Epithelial cell of prostate (primary cell): ENCODE measurements around the gene HPCAL1.

Experiments used
- DNase-seq: peaks from one replicate; pipeline ENCODE4 v3.0.0-alpha.2; 2011; ENCODE audit warnings: low read depth, low spot score
- H3K27ac ChIP-seq: fragments of 450-650 bp; 2 replicates; pipeline ENCODE4 v1.5.1; 2017; ENCODE audit warnings: mild to moderate bottlenecking

HPCAL1 gene

GRCh38 chr2:10331702-10332401 is 29.1 kb downstream of the HPCAL1 start:
- H3K27ac ChIP-seq: no peak overlapping the region
- DNase-seq: no peak

DNA sequence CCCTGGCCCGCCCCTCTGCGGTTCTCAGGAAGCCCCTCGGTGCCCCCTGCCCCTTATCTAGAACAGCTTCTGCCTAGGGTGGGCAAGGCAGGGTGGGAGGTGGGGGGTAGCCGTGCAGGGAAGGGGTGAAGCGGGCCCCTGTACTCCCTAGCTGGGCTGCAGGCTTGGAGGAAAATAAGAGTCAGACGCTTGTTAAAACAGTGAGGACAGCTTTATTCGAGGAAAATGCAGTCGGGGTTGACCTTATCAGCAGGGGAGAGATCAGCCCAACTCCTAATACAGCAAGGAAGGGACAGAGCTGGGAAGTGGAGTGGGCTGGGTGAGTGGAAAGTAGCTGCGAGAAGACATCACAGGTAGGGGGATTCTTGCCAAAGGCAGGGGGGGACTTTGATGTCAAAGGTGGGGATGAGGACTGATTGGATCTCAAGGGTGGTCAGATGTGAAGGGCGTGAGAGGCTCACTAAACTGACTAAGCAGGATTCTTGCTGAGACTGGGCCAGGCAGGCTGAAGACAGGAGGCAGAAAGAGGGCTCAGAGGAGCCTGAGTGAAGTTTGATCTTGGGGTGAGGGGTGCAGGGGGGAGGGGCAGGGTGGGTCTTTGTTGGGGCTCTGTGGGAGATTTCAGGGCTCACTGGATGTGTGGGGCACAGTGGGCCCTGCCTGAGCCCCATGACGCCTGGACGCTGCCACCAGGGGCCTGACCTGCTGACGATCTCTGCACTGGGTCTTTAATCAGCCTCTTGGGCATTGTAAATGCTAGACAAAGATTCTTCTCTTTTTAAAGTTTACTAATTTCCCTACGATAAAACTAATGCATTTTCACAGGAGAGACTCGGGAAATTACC is 29.9 kb downstream of the HPCAL1 start:
- H3K27ac ChIP-seq: no peak overlapping the region
- no peak for DNase-seq

DNA sequence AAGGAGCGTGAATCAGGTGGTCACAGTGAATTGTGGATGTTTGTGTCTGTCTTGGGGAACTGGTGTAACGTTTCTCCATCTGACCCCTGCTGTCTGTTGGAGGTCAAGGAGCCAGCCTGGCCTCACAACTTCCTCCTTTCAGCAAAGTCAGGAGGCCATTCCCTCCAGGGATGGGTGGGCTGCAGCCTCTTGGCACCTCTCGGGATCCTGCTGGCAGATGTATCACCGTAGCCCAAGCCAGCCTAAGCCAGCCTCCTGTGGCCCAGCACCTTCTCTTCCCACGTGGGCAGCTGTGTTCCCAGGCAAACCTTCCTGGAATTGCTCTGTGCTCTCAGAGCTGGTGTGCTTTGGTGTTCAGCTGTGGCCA is 30.5 kb downstream of the HPCAL1 start:
- no peak for DNase-seq
- no peak overlapping the region for H3K27ac ChIP-seq

GRCh38 chr2:10333966-10334365 is 31.3 kb downstream of the HPCAL1 start:
- DNase-seq: no peak
- H3K27ac ChIP-seq: no peak overlapping the region

- H3K27ac ChIP-seq: no peak overlapping the region
- no peak for DNase-seq
Measured at GRCh38 chr2:10335046-10335840, 32.5 kb downstream of the HPCAL1 start.

GRCh38 chr2:10336283-10336682 is 33.6 kb downstream of the HPCAL1 start:
- no peak for DNase-seq
- no peak overlapping the region for H3K27ac ChIP-seq

DNA sequence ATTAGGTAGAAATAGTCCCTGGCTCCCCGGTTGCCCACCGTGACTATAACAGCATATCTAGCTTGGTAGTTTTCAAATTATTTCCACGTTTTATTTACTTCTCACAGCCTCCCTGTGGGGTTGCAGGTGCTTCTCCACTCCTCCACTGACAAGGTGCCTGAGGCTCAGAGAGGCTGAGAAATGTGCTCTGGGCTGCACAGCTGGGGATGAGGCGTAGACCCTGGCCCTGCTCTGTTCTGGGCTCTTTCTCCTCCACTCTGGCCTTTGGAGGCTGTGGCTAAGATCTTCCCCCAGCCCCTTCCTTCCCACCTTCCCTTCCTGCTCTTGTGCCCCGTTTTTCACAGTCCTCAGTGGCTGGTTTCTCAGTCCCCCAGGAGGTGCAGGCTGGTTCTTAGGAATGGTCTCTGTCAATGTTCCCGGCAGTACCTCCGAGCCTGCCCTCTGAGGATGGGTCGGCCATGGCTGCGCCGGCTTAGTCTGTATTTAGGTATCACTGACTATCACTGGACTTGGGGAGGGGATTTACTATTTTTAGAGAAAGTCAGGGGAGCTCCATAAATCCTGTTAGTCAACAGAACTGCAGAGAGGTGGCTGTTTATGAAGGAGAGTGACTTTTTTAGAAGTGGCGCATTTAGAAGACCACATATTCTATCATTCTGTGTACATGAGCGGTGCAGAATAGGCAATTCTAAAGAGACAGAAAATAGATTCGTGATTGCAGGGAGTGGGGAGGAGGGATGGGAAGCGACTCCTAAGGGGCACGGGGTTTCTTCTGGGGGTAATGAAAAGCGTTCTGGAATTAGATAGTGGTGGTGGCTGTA is 35.0 kb downstream of the HPCAL1 start:
- no peak for DNase-seq
- no peak overlapping the region for H3K27ac ChIP-seq

GRCh38 chr2:10338270-10339188 is 35.8 kb downstream of the HPCAL1 start:
- no peak overlapping the region for H3K27ac ChIP-seq
- DNase-seq: no peak

GRCh38 chr2:10339647-10340592 is 37.2 kb downstream of the HPCAL1 start:
- DNase-seq: no peak
- no peak overlapping the region for H3K27ac ChIP-seq

DNA sequence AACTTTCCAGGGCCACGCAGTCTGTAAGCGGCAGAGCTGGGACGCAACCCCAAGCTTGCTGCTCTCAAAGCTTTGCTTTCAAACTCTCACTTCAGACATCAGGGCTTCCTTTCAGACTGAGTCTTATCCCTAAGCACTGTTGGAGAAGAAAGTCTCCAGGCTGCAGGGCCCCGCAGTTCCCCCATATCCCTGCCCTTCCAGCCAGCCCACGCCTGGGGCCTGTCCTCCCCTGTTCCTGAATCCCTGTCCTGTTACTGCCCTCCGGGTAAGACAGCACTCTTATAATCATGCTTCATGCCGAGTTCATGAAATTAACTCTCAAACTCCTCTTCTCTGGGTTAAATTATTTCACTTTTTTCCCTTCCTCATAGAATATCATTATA is 37.9 kb downstream of the HPCAL1 start:
- H3K27ac ChIP-seq: no peak overlapping the region
- DNase-seq: no peak

GRCh38 chr2:10341193-10341592 is 38.5 kb downstream of the HPCAL1 start:
- H3K27ac ChIP-seq: no peak overlapping the region
- DNase-seq: no peak

GRCh38 chr2:10342245-10342951 is 39.7 kb downstream of the HPCAL1 start:
- no peak for DNase-seq
- H3K27ac ChIP-seq: no peak overlapping the region

DNA sequence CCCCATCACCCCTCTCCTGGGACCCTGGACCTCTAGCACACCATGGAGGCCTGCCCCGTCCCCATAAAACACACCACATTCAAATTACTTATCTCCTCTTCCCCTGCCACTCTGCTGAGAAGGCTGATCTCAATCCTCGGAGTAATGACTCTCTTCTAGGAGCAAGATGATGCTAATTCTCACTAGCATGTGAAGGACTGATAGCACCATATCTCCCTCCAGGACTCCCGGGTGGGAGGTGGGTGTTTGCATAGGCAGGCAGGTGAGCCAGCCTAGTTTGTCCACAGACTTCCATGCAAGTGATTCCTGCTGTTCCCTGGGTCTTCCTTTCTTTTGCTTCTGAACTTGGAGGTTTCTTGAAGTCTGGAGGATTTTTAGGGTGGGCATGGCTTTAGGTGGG is 40.5 kb downstream of the HPCAL1 start:
- DNase-seq: no peak
- H3K27ac ChIP-seq: no peak overlapping the region

- DNase-seq: no peak
- no peak overlapping the region for H3K27ac ChIP-seq
Measured at GRCh38 chr2:10343658-10344057, 41.0 kb downstream of the HPCAL1 start.

GRCh38 chr2:10344105-10345066 is 41.7 kb downstream of the HPCAL1 start:
- no peak for DNase-seq
- H3K27ac ChIP-seq: no peak overlapping the region

DNA sequence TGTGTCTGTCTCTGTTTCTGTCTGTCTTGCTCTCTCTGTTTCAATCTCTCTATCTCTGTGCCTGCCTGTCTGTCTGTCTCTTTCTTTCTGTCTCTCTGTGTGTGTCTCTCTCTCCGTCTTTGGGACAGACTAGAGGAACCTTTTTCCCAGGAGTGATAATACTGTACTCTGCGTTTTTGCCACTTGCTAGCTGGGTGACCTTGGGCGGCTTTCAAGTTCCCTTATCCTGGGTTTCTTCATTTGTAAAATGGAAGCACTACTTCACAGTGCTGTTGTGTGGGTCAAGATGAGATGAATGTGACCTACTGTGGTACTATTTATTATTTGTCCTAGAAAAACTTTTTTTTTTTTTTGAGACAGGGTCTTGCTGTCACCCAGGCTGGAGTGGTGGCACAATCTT is 42.4 kb downstream of the HPCAL1 start:
- no peak overlapping the region for H3K27ac ChIP-seq
- DNase-seq: no peak
